ENCODE results near the gene OAS1. TPM values are rescaled to one million over a fixed set of nuclear protein-coding genes. Genes with fewer than 3 reads are reported as not detected.

Gene OAS1
- total RNA-seq, 1 experiment from 2014 or later: 8.4 TPM

GRCh38 chr12:112965643-112966042, 58.9 kb downstream of the OAS1 start:
- no peak for DNase-seq (ENCODE audit: low read depth)

GRCh38 chr12:112967306-112967705, 60.5 kb downstream of the OAS1 start:
- no peak for DNase-seq (ENCODE audit: low read depth)

- DNase-seq (ENCODE audit: low read depth): no peak
These were observed 61.1 kb downstream of the OAS1 start for GRCh38 chr12:112967858-112968257.

Other genes with a start within 250 kb of the OAS1 start
- not detected in 2 replicates for gene RPH3A, start 115.2 kb upstream of the OAS1 start, total RNA-seq (2014; rRNA removed)
- 9.8 and 13.8 TPM in 2 replicates for gene OAS3, start 31.5 kb downstream of the OAS1 start, total RNA-seq (2014; rRNA removed)
- gene OAS2, start 71.6 kb downstream of the OAS1 start, total RNA-seq (2014; rRNA removed): 2.9 and 9.9 TPM in 2 replicates
- gene DTX1, start 149.8 kb downstream of the OAS1 start, total RNA-seq (2014; rRNA removed): 0.11 TPM in 1 of 2 replicates, not detected in the other
- not detected in 2 replicates for gene RASAL1, start 228.8 kb downstream of the OAS1 start, total RNA-seq (2014; rRNA removed)
- not detected in 2 replicates for gene CFAP73, start 242.8 kb downstream of the OAS1 start, total RNA-seq (2014; rRNA removed)

All from LHCN-M2 (cell line).